ENCODE results near the gene TTC7B.

DNA sequence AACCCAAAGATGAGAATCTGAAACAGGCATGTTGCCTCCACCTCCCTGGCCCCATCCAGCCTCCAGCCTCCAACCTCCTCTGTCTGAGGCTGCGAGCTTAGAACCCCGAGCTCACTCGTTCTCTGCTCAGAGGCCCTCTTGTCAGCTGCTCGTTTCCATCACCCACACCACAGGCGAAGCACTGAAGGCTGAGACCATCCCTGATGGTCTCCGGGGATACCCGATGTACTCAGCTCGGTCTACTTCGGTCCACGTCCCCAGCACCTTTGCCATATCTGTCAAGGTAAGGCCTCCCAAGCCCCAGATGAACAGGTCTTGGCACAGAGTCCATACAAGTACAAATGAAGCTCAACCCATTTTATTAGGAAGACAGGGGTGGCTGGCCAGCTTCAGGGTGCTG lies 72.4 kb downstream of the TTC7B start:
- TF ChIP-seq, protein P1, sequence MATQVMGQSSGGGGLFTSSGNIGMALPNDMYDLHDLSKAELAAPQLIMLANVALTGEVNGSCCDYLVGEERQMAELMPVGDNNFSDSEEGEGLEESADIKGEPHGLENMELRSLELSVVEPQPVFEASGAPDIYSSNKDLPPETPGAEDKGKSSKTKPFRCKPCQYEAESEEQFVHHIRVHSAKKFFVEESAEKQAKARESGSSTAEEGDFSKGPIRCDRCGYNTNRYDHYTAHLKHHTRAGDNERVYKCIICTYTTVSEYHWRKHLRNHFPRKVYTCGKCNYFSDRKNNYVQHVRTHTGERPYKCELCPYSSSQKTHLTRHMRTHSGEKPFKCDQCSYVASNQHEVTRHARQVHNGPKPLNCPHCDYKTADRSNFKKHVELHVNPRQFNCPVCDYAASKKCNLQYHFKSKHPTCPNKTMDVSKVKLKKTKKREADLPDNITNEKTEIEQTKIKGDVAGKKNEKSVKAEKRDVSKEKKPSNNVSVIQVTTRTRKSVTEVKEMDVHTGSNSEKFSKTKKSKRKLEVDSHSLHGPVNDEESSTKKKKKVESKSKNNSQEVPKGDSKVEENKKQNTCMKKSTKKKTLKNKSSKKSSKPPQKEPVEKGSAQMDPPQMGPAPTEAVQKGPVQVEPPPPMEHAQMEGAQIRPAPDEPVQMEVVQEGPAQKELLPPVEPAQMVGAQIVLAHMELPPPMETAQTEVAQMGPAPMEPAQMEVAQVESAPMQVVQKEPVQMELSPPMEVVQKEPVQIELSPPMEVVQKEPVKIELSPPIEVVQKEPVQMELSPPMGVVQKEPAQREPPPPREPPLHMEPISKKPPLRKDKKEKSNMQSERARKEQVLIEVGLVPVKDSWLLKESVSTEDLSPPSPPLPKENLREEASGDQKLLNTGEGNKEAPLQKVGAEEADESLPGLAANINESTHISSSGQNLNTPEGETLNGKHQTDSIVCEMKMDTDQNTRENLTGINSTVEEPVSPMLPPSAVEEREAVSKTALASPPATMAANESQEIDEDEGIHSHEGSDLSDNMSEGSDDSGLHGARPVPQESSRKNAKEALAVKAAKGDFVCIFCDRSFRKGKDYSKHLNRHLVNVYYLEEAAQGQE (IDR thresholded peaks at IDR 0.05; ENCODE audit: unreplicated experiment) = no peak
- TF ChIP-seq POLR2AphosphoS5 (IDR thresholded peaks at IDR 0.05; ENCODE audit: low read depth) = no peak

Measured in GM23338 (cell line).